SK-N-SH treated with all-trans-retinoic acid at 6 μM for 48 hours (cell line): ENCODE results near the gene AP2A2.

Source experiments
- ATAC-seq: fragments of 200-7000 bp; cut with Tn5 transposase; 3 replicates; pipeline ENCODE4 v1.9.1; 2020; ENCODE audit warnings: mild to moderate bottlenecking, moderate library complexity
- ARNTL ChIP-seq: fragments of 450-650 bp; formaldehyde crosslinking; IDR thresholded peaks from 2 replicates; pipeline ENCODE4 v1.5.0; 2020; ENCODE audit warnings: low read depth, mild to moderate bottlenecking, moderate library complexity, borderline replicate concordance
- BACH2 ChIP-seq: fragments of 250-450 bp; sonication (Bioruptor Pico); IDR thresholded peaks from 2 replicates; pipeline ENCODE4 v1.9.0; 2021; ENCODE audit warnings: mild to moderate bottlenecking, borderline replicate concordance
- CREB5 ChIP-seq: fragments of 250-450 bp; sonication (Bioruptor Pico); IDR thresholded peaks from 2 replicates; pipeline ENCODE4 v1.5.1; 2020; ENCODE audit warnings: low read depth, mild to moderate bottlenecking, moderate library complexity
- CSDC2 ChIP-seq: fragments of 250-450 bp; sonication (Bioruptor Pico); IDR thresholded peaks from 2 replicates; pipeline ENCODE4 v1.5.0; 2020; ENCODE audit warnings: mild to moderate bottlenecking, moderate library complexity
- CSRNP3 ChIP-seq: fragments of 250-450 bp; sonication (Bioruptor Pico); IDR thresholded peaks from 2 replicates; pipeline ENCODE4 v1.5.1; 2021; ENCODE audit warnings: mild to moderate bottlenecking, moderate library complexity
- ESRRG ChIP-seq: fragments of 250-450 bp; sonication (Bioruptor Pico); IDR thresholded peaks from 2 replicates; pipeline ENCODE4 v1.6.1; 2021; ENCODE audit warnings: mild to moderate bottlenecking
- GLIS3 ChIP-seq: fragments of 250-450 bp; sonication (Bioruptor Pico); IDR thresholded peaks from 2 replicates; pipeline ENCODE4 v1.5.0; 2020; ENCODE audit warnings: mild to moderate bottlenecking, moderate library complexity
- ISL1 ChIP-seq: fragments of 250-450 bp; sonication (Bioruptor Pico); IDR thresholded peaks from 2 replicates; pipeline ENCODE4 v2.1.2; 2022; ENCODE audit warnings: mild to moderate bottlenecking, moderate library complexity
- OSR1 ChIP-seq: fragments of 250-450 bp; sonication (Bioruptor Pico); IDR thresholded peaks from 2 replicates; pipeline ENCODE4 v1.8.0; 2022; ENCODE audit warnings: moderate library complexity, mild to moderate bottlenecking, inconsistent platforms
- PATZ1 ChIP-seq: fragments of 250-450 bp; sonication (Bioruptor Pico); IDR thresholded peaks from 2 replicates; pipeline ENCODE4 v1.8.0; 2020; ENCODE audit warnings: mild to moderate bottlenecking, moderate library complexity, borderline replicate concordance
- POU6F1 ChIP-seq: fragments of 250-450 bp; sonication (Bioruptor Pico); IDR thresholded peaks from 2 replicates; pipeline ENCODE4 v1.8.0; 2021; ENCODE audit warnings: low read depth, mild to moderate bottlenecking, moderate library complexity, borderline replicate concordance
- PPARA ChIP-seq: fragments of 250-450 bp; sonication (Bioruptor Pico); IDR thresholded peaks from 2 replicates; pipeline ENCODE4 v1.5.0; 2020; ENCODE audit warnings: mild to moderate bottlenecking, borderline replicate concordance
- RARB ChIP-seq: fragments of 250-450 bp; sonication (Bioruptor Pico); IDR thresholded peaks from 2 replicates; pipeline ENCODE4 v1.8.0; 2021; ENCODE audit warnings: mild to moderate bottlenecking, moderate library complexity
- SNAI2 ChIP-seq: fragments of 250-450 bp; sonication (Bioruptor Pico); IDR thresholded peaks from 2 replicates; pipeline ENCODE4 v1.5.0; 2020; ENCODE audit warnings: mild to moderate bottlenecking, moderate library complexity
- TSHZ2 ChIP-seq: fragments of 250-450 bp; sonication (Bioruptor Pico); IDR thresholded peaks from 2 replicates; pipeline ENCODE4 v1.5.0; 2020; ENCODE audit warnings: mild to moderate bottlenecking, moderate library complexity
- ZC3H10 ChIP-seq: fragments of 250-450 bp; sonication (Bioruptor Pico); IDR thresholded peaks from 2 replicates; pipeline ENCODE4 v1.5.1; 2021; ENCODE audit warnings: mild to moderate bottlenecking, moderate library complexity
- ZFP3 ChIP-seq: fragments of 250-450 bp; sonication (Bioruptor Pico); IDR thresholded peaks from 2 replicates; pipeline ENCODE4 v1.5.0; 2020; ENCODE audit warnings: mild to moderate bottlenecking, moderate library complexity
- ZFP30 ChIP-seq: fragments of 450-650 bp; formaldehyde crosslinking; IDR thresholded peaks from 2 replicates; pipeline ENCODE4 v1.5.0; 2022; ENCODE audit warnings: mild to moderate bottlenecking, moderate library complexity
- ZNF565 ChIP-seq: fragments of 450-650 bp; formaldehyde crosslinking; conservative IDR thresholded peaks from 2 replicates; pipeline ENCODE4 v1.5.0; 2020; ENCODE audit warnings: low read depth, mild to moderate bottlenecking, moderate library complexity
- ZNF70 ChIP-seq: fragments of 450-650 bp; formaldehyde crosslinking; IDR thresholded peaks from 2 replicates; pipeline ENCODE4 v1.5.0; 2020; ENCODE audit warnings: mild to moderate bottlenecking, moderate library complexity
- ZNF8 ChIP-seq: fragments of 450-650 bp; formaldehyde crosslinking; IDR thresholded peaks from 2 replicates; pipeline ENCODE4 v1.5.0; 2020; ENCODE audit warnings: mild to moderate bottlenecking, moderate library complexity

The AP2A2 gene

GRCh38 chr11:970319-970871 lies 44.7 kb downstream of the AP2A2 start (continued):
- no peak for TF ChIP-seq PATZ1 (CRISPR knock-in tag)
- no peak for TF ChIP-seq ISL1 (CRISPR knock-in tag)
- no peak for TF ChIP-seq RARB (CRISPR knock-in tag)
- TF ChIP-seq ZFP3 (CRISPR knock-in tag) = no peak
- no peak for TF ChIP-seq ZFP30 (CRISPR knock-in tag)

GRCh38 chr11:971092-971690 lies 45.5 kb downstream of the AP2A2 start:
- no peak for ATAC-seq
- TF ChIP-seq TSHZ2 (CRISPR knock-in tag) = no peak
- TF ChIP-seq SNAI2 (CRISPR knock-in tag) = no peak
- TF ChIP-seq GLIS3 (CRISPR knock-in tag) = no peak
- TF ChIP-seq CSDC2 (CRISPR knock-in tag) = no peak
- TF ChIP-seq CREB5 (CRISPR knock-in tag) = no peak
- TF ChIP-seq PATZ1 (CRISPR knock-in tag) = no peak
- TF ChIP-seq ESRRG (CRISPR knock-in tag) = no peak
- no peak for TF ChIP-seq ZNF70 (CRISPR knock-in tag)
- no peak for TF ChIP-seq ZC3H10
- no peak for TF ChIP-seq CSRNP3 (CRISPR knock-in tag)
- TF ChIP-seq ZNF8 (CRISPR knock-in tag) = no peak
- no peak for TF ChIP-seq OSR1 (CRISPR knock-in tag)
- TF ChIP-seq RARB (CRISPR knock-in tag) = no peak
- TF ChIP-seq BACH2 (CRISPR knock-in tag) = no peak
- no peak for TF ChIP-seq PPARA (CRISPR knock-in tag)
- TF ChIP-seq ZNF565 (CRISPR knock-in tag) = no peak
- no peak for TF ChIP-seq ZFP30 (CRISPR knock-in tag)
- TF ChIP-seq ARNTL (CRISPR knock-in tag) = no peak
- TF ChIP-seq ISL1 (CRISPR knock-in tag) = no peak
- TF ChIP-seq POU6F1 (CRISPR knock-in tag) = no peak
